Measurements from ENCODE around the gene HES2. TPM values are rescaled to one million over a fixed set of nuclear protein-coding genes. Genes with fewer than 3 reads are reported as not detected.
A peak's percentile ranks its signal among the peaks of the same experiment; 100 is the strongest.

HES2 gene
- total RNA-seq, 3 donors from 2014 or later, result 3.4 to 3.6 TPM; not detected in 1

DNA sequence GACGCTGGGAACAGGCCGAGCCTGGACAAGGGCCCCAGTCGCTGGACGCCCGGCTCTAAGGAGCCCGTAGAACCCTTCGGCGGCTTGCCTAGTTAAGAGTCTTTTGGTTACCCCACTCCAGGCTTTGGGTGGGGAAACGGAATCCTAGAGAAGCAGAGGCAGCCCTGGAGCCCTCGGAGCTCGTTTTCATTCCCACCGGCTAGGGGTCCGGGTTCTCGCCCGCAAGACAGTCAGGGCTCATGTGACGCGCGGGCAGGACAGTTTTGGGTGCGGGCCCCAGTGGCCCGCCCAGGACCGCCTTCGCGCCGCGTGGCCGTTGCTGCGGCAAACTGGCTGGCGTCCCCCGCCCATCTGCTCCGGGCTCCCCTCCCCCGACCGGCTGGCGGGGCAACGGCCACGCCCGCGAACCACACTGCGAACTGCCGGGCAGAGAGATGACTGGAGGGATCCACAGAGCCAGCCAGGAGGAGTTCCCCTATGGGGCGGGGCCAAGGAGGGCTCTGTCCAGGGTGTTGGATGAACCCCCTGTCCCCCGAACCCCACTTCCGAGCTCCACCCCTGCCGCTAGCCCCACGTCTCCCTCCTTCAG lies 829 bp upstream of the HES2 start:
- Histone ChIP-seq H3K9me3 (no peaks in the 10 kb centered on the region), H3K36me3 (no peaks in the 10 kb centered on the region), H3K27me3 (peaks cover 19 to 71% of the 10 kb centered on the region in 2 donors), H3K4me1 (peaks cover 11 to 20% of the 10 kb centered on the region in 2 donors), H3K27ac (no peak overlapping the region), H3K4me3 (peak overlapping the region in 2 of 3 donors; percentile 27 to 68)
- intact Hi-C loops (cut with DNase I; ENCODE audit: low total_unique reads), result no loop called here
- no peak for TF ChIP-seq POLR2AphosphoS5 (IDR thresholded peaks at IDR 0.05)
- TF ChIP-seq, protein P1, sequence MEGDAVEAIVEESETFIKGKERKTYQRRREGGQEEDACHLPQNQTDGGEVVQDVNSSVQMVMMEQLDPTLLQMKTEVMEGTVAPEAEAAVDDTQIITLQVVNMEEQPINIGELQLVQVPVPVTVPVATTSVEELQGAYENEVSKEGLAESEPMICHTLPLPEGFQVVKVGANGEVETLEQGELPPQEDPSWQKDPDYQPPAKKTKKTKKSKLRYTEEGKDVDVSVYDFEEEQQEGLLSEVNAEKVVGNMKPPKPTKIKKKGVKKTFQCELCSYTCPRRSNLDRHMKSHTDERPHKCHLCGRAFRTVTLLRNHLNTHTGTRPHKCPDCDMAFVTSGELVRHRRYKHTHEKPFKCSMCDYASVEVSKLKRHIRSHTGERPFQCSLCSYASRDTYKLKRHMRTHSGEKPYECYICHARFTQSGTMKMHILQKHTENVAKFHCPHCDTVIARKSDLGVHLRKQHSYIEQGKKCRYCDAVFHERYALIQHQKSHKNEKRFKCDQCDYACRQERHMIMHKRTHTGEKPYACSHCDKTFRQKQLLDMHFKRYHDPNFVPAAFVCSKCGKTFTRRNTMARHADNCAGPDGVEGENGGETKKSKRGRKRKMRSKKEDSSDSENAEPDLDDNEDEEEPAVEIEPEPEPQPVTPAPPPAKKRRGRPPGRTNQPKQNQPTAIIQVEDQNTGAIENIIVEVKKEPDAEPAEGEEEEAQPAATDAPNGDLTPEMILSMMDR (IDR thresholded peaks at IDR 0.05), result no peak
- no peak for TF ChIP-seq POLR2A (IDR thresholded peaks at IDR 0.05)
- no peak for DNase-seq (ENCODE audit: low spot score in 2 of 2)

DNA sequence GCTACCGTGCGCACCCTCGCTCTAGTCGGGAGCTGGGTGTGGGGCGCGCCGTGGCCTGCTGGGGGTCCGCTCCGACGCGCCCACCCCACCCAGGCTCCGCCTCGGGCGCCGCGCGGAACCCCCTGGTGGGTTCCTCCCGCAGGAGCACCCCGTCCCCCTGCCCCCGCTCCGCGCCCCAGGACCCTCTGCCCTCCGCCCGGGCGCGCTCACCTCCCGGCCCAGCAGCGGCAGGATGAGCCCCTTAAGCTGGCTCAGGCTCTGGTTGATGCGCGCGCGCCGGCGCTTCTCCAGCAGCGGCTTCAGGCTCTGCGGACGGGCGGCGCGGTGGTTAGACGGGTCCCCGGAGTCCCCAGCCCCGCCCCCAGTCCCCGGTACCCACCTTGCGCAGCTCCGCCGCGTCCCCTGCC lies 319 bp downstream of the HES2 start:
- intact Hi-C loops (cut with DNase I; ENCODE audit: low total_unique reads), result no loop called here
- Histone ChIP-seq H3K27ac (no peak overlapping the region), H3K4me3 (peak overlapping the region; percentile 27 to 68 (median 52)), H3K36me3 (no peaks in the 10 kb centered on the region), H3K9me3 (no peaks in the 10 kb centered on the region), H3K27me3 (peaks cover 15 to 70% of the 10 kb centered on the region in 2 donors), H3K4me1 (peaks cover 4 to 15% of the 10 kb centered on the region in 2 donors)
- no peak for DNase-seq (ENCODE audit: low spot score in 2 of 2)
- TF ChIP-seq POLR2AphosphoS5 (IDR thresholded peaks at IDR 0.05), result no peak
- TF ChIP-seq, protein P1 (IDR thresholded peaks at IDR 0.05), result no peak
- no peak for TF ChIP-seq POLR2A (IDR thresholded peaks at IDR 0.05)

DNA sequence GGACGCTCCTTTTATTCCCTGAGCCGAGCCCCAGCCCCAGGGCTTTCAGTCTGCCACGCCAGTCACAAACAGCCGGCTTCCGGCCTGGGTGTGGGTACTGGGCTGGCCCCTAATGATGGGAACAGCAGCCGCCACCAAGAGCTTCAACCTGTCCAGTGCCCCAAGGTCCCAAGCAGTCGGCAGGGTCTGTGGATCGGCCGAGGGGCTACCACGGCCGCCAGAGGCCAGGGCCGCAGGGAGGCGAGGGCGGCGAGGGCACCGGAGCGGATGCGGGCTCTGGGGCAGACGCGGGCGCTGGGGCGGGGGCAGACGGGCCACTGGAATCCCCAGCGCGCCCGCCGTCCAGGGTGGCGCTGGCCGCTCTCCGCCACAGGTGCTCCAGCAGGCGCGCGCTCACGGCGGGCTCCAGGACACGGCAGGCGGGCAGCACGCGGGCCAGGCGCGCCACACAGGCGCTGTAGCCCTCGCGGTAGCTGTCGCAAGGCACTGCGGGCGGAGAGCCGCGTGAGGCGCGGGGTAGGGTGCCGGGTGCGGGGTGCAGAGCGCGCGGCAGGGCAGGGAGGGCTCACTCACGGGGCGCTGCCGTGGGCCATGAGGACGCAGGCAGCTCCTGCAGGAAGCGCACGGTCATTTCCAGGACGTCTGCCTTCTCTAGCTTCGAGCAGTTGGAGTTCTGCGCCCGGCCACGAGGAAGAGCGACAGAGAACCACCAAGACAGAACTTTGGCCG lies 887 bp downstream of the HES2 start:
- no peak overlapping the region for H3K27ac ChIP-seq
- DNase-seq (ENCODE audit: low spot score in 2 of 2), result no peak
- H3K36me3 ChIP-seq, result no peaks in the 10 kb centered on the region
- peak overlapping the region in 2 of 3 donors; percentile 52 to 68 for H3K4me3 ChIP-seq
- no peaks in the 10 kb centered on the region for H3K9me3 ChIP-seq
- H3K4me1 ChIP-seq, result peaks cover under 1 to 13% of the 10 kb centered on the region in 2 donors
- no peak for TF ChIP-seq POLR2A (IDR thresholded peaks at IDR 0.05)
- TF ChIP-seq, protein P1 (IDR thresholded peaks at IDR 0.05), result no peak
- TF ChIP-seq POLR2AphosphoS5 (IDR thresholded peaks at IDR 0.05), result no peak
- intact Hi-C loops (cut with DNase I; ENCODE audit: low total_unique reads), result no loop called here
- peaks cover 15 to 72% of the 10 kb centered on the region in 2 donors for H3K27me3 ChIP-seq

DNA sequence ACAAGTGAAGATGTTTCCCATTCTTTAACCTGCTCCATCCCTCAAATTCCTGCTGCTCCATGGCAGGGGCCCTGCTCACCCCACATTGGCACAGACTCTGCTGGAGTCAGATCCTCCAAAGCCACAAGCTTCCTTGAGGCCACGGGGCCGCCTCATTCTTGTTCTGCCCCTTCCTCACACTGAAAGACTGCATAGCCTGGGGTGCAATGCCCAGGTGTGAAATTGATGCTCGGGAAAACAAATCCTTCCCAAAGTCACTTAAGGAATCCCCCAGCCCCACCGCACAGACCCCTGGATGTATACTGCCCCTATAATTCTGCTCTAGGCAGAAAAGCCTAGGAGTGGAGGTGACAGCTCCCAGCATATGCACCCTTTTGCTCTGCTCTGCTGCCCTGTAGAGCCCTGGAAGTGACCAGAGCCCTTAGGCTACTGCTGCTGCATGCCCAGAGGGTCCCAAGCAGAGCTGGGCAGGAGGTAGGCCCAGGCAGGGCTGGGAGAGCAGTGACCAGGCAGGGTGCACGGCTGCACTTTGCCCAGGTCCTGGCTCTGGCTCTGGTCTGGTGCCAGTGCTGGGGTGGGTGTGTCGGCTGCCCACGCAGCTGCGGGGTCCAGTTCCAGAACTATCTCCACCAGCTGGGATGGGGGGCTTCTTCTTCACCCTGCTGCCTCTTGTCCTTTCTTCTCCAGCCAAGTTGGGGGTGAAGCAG lies 1.6 kb downstream of the HES2 start:
- Histone ChIP-seq H3K9me3 (no peaks in the 10 kb centered on the region), H3K27ac (no peak overlapping the region), H3K4me1 (peaks cover 0 to 10% of the 10 kb centered on the region in 2 donors), H3K36me3 (no peaks in the 10 kb centered on the region), H3K4me3 (no peak overlapping the region), H3K27me3 (peaks cover 15 to 72% of the 10 kb centered on the region in 2 donors)
- DNase-seq (ENCODE audit: low spot score in 2 of 2), result no peak
- TF ChIP-seq POLR2A (IDR thresholded peaks at IDR 0.05) (no peak), POLR2AphosphoS5 (IDR thresholded peaks at IDR 0.05) (no peak)
- TF ChIP-seq, protein P1 (IDR thresholded peaks at IDR 0.05), result no peak
- intact Hi-C loops (cut with DNase I; ENCODE audit: low total_unique reads), result no loop called here

Measured in breast epithelium (tissue), 4 donors.